DMS 273 treated with DMSO at 0.1 percent for 48 hours (cell line): ENCODE results near the gene TOMM20.
"Not testable (repeated sequence)": the region's sequence is repeated elsewhere in the genome, so short reads cannot be mapped to it uniquely, and the experiment has no call there.

Source experiments
- DNase-seq: peaks from one replicate; lab custom pipeline; 2025; lab: John Stamatoyannopoulos, UW

TOMM20 gene

GRCh38 chr1:235078480-235079381 is 49.9 kb downstream of the TOMM20 start:
- no peak for DNase-seq

GRCh38 chr1:235077571-235078479 is 50.8 kb downstream of the TOMM20 start:
- DNase-seq, result no peak

GRCh38 chr1:235077163-235077540 is 51.5 kb downstream of the TOMM20 start:
- no peak for DNase-seq

GRCh38 chr1:235076504-235077162 is 52.0 kb downstream of the TOMM20 start:
- DNase-seq, result no peak

DNA sequence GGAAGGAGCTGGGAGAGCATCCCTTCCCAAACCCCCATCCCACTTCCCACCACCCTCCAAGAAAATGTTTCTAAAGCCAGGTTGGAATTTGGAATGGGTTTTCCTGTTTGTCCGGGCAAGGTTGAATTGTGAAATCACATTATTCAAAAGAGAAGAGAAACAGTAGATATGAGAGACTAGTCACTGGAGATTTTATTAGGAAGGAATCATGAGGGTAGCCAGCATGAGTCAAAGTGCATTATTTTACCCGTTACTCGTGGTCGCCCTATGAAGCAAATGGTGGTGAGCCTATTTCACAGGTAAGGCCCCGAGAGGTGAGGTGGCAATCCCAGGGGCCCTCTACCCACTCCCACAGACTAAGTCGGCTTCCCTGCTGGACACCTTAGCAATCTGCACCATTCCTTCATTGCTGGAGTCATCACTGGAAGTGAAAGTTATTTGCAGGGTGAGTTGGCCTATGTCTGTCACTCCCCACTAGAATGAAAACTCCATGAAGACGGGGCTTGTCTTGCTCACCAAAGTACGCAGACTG is 52.8 kb downstream of the TOMM20 start:
- no peak for DNase-seq

DNA sequence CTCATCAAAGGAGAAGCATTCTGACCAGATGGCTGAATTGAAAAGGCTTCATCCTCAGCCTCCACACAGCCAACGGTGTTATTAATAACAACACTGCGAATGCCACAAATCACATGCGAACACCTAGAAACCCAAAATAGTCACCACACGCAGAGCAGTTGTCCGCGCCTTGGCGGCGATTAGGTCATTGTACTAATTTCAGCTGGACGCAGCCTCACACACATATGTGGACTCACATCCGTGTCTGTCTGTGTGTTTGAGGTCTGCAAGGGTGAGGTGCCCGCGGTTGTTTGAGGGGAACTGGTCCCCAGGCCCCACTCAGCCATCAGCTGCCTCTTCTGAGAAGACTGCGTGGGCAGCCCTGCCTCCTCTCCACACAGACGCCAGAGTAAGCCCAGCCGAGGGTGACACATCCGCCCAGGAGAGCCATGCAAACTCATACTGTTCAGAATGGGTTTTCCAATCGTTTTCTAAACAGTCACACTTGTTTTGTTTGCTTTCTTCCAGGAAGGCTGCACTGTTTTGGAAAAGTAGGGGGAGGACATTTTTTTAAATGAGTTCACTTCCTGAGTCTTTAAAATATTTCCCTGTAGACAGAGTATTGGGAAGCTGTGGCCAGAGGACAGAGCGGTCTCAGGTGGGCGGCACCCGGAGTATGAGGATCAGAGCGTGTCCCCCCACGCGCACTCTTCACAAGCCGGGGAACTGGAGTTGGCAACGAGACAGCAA is 53.4 kb downstream of the TOMM20 start:
- no peak for DNase-seq

GRCh38 chr1:235074523-235075047 is 54.1 kb downstream of the TOMM20 start:
- DNase-seq, result no peak

DNA sequence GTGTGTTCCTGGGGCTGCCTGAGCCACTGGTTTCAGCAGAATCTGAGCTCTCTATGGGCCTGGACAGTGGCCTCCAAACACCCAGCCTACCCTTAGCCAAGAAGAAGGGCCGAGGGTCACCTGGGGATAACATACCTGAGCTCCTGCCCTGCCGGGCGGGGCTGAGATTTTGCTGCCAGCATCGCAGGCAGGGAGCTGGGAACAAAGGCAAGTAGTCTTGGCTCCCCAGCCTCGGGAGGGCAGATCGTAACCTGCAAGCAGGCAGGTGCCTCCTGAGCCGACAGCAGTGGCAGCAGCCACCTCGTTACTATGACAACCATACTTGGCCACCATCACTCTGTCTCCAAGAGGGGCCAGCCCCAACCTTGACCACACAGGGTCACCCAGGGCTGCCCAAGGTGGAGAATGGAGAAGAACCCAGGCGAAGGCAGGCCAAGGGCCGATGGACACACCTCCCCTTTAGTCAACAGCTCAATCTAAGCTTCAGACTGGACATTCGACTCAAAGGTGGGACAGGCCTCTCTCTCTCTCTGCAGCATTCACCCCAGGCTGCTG is 54.6 kb downstream of the TOMM20 start:
- DNase-seq, result no peak

DNA sequence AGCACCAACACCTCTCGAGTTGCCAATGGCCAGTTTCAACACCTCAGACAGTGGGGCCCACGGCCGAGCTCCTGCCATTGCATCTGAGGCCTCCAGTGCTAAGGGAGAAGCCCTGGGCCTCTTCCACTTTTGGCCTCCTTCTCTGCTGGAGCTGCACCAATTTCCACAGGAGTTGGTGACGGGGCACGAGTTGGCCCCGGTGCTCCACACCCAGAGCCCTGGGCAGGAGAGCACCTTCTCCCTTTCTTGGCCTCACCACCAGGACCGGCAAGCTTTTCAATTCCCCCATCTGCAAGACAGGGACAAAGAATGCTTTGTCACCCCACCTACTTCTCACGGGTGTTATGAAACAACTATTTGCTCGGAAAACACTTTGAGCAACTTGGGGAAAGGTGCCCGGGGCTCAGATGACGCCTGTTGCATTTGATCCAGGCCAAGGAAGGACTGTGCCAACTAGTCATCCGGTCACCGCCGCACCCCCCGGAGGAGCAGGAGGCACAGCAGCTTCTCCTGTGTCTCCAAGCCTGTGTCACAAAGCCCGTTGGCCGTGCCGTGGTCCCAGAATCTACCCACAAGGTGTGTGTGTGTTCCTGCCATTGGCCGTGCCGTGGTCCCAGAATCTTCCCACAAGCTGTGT is 55.2 kb downstream of the TOMM20 start:
- DNase-seq, result no peak

- DNase-seq, result not testable (repeated sequence)
These were observed 56.1 kb downstream of the TOMM20 start for GRCh38 chr1:235072577-235072976.

DNA sequence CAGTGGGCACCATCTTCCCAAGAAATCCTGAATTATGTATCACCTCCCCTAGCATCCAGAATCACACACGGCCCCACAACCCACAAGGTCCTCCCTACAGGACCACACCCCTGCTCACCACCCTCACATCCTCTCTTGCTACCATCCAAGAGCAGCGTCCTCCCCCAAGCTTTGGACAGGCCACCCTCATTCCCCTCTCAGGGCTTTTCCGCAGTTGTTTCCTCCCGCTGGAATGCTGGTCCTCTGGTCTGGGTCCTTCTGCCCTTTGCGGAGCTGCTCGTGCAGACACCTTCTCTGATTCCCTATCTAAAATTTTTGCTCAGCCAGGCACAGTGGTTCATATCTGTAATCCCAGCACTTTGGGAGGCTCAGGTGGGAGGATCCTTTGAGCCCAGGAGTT is 56.5 kb downstream of the TOMM20 start:
- DNase-seq, result no peak

GRCh38 chr1:235070819-235071218 is 57.8 kb downstream of the TOMM20 start:
- DNase-seq, result no peak

- DNase-seq, result no peak
These were observed 58.8 kb downstream of the TOMM20 start for GRCh38 chr1:235069577-235070563.

DNA sequence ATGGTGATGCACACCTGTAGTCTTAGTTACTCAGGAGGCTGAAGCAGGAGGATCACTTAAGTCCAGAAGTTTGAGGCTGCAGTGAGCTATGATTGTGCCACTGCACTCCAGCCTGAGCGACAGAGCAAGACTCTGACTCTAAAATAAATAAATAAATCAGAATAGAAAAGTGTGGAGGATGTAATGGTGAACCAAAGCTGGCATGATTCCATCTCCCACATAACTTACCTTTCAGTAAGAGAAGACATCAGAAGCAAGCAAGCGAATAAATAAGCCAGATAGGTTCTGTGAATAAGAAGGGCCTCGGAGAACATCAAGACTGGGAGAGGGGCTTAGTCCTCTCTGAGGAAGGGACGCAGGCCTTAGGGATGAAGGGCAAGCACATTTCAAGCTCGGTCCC is 59.5 kb downstream of the TOMM20 start:
- no peak for DNase-seq

- DNase-seq, result no peak
These were observed 60.2 kb downstream of the TOMM20 start for GRCh38 chr1:235068158-235069121.

- no peak for DNase-seq
These were observed 61.1 kb downstream of the TOMM20 start for GRCh38 chr1:235067396-235068157.
